ENCODE data around the gene PYGO2.
"Not testable (repeated sequence)": the region's sequence is repeated elsewhere in the genome, so short reads cannot be mapped to it uniquely, and the experiment has no call there.

Gene PYGO2

DNA sequence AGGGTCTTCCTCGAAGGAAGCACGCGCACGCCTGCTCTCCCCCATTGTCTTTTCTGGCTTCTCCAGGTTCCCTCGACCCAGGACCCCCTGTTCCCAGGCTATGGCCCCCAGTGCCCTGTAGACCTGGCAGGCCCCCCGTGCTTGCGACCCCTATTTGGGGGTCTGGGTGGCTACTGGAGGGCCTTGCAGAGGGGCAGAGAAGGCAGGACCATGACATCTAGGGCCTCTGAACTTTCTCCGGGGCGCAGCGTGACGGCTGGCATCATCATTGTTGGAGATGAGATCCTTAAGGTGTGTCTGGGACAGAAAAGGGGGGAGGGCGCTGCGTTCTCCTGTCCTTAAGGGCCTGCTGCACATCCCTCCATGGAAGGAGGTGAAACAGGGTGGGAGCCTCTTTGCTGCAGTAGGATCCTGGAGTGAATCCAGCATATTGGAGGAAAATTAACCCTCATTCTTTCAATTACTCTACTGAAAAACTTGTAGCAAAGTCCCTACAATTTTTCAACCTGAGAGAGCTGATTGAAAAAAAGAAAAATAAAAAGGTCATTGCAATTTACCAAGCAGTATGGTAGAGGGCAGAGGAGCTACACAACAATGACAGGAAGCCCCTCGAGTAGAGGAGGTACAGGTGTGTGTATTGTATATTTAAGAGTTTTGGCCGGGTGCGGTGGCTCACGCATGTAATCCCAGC, 22.3 kb upstream of the PYGO2 start:
- no peak for DNase-seq (ENCODE audit: extremely low read depth, low read depth)
- TF ChIP-seq, protein P1, sequence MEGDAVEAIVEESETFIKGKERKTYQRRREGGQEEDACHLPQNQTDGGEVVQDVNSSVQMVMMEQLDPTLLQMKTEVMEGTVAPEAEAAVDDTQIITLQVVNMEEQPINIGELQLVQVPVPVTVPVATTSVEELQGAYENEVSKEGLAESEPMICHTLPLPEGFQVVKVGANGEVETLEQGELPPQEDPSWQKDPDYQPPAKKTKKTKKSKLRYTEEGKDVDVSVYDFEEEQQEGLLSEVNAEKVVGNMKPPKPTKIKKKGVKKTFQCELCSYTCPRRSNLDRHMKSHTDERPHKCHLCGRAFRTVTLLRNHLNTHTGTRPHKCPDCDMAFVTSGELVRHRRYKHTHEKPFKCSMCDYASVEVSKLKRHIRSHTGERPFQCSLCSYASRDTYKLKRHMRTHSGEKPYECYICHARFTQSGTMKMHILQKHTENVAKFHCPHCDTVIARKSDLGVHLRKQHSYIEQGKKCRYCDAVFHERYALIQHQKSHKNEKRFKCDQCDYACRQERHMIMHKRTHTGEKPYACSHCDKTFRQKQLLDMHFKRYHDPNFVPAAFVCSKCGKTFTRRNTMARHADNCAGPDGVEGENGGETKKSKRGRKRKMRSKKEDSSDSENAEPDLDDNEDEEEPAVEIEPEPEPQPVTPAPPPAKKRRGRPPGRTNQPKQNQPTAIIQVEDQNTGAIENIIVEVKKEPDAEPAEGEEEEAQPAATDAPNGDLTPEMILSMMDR (IDR thresholded peaks at IDR 0.05; ENCODE audit: low read depth, low read length), result no peak

DNA sequence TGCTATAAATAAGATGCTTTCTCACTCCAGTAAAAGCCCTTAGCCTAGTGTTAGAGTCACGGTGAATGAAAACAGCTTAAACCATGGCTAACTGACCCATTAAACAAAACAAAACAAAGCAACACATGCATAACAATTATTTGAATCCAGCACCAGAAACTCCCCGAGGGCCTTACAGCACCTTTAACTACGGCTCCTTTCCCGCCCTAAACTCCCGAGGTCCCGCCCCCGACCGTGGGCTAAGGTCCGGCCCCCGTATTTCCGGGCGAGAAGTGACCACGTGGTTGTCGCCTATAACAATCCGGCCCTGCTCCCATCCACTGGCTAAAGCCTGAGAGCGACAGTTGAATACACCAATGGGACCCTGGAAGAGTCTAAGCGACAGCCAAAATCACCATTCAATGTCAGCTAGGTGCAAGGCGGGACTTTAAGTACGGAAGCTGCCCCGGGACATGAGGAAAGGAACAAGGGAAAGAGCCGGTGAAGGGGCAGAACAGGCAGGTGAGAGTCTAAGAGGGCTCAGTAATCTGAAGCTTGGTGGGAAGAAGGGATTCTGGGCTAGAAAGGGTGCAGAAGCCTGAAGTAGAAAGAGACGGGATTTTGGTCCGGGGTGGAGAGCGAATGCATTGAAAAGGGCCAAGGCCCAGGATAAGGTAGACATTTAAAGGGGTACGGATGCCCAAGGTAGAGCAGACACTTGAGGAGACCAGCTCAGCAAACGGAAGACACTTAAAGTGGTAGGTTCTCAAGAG, 21.5 kb upstream of the PYGO2 start, which contains the start of gene FLAD1:
Gene FLAD1, plus strand, starts transcription at position 448 of the 752 bp plus-strand sequence. CDS start 351 bp downstream, outside the sequence.
- peak; percentile 99 for DNase-seq (ENCODE audit: extremely low read depth, low read depth)
- TF ChIP-seq, protein P1 (IDR thresholded peaks at IDR 0.05; ENCODE audit: low read depth, low read length), result no peak

DNA sequence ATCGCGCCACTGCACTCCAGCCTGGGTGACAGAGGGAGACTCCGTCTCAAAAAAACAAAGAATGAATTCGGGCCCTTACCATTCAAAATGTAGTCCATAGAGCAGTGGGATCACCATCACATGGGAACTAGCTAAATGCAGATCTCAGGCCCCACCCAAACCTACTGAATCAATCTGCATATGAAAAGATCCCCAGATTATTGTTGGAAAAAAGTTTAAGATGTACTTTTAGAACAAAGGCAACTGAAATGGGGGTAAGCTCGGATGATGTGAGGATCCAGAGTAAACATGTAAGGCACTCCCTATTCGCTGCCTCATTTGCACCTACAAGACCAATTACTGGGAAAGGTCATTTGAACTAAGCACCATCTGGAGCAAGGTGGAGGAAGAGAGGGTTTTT, 20.8 kb upstream of the PYGO2 start:
- TF ChIP-seq, protein P1 (IDR thresholded peaks at IDR 0.05; ENCODE audit: low read depth, low read length), result no peak
- DNase-seq (ENCODE audit: extremely low read depth, low read depth), result no peak

DNA sequence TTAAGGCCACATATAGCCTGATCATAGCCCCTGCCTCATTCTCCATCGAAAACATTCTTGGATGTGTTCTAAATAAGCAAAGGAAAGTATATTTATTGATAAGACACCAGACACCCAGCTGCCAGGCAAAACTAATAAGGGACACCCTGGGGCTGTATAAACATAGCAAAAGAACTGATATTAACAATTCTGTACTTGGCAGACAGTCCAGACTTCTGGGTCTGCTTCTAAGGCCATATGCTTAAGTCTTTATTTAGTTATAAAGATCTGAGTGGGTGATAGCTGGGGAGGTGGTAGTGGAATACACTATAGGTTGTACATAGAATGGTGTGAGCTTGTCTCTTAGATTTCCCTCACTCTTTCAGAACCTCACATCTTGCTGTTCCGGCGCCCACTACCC, 16.8 kb upstream of the PYGO2 start:
- no peak for DNase-seq (ENCODE audit: extremely low read depth, low read depth)
- TF ChIP-seq, protein P1 (IDR thresholded peaks at IDR 0.05; ENCODE audit: low read depth, low read length), result no peak

DNA sequence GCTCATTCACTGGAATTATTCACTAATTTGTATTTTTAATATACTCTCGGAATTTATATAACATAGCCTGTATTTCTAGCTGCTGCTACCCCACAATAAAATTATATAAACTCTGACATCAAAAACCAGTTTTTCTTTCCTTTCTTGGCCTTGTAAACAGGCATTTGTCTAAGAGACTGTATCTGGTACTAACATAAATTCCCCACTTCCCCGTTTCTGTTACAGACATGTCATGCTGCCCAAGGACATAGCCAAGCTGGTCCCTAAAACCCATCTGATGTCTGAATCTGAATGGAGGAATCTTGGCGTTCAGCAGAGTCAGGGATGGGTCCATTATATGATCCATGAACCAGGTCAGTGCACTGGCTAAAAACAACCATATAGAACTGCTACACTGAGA, 16.2 kb upstream of the PYGO2 start:
- DNase-seq (ENCODE audit: extremely low read depth, low read depth), result not testable (repeated sequence)

DNA sequence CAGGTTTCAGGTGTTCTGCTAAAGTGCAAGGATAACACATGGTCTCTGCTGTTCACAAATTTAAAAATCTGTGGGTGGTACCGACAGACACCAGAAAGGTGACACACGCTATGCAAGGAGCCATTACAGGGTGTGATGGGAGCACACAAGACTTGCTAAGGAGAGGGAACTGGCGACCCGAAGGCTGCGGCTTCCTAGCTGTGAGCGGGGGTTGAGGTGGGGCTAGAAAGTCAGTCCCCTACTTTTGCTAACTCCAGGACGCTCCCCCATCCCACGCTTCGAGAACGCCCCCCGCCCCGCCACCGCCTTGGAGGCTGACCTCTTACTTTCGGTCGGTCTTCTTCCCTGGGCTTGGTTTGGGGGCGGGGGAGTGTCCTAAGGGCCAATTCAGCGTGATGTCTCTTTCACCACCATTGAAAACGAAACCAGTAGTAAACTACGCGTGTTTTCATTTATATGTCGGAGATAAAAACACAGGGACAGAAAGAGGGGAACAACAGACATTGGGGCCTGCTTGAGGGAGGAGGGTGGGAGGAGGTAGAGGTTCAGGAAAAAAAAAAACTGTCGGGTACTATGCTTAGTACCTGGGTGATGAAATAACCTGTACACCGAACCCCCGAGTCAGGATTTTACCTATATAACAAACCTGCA, 14.0 kb upstream of the PYGO2 start:
- TF ChIP-seq, protein P1 (IDR thresholded peaks at IDR 0.05; ENCODE audit: low read depth, low read length), result no peak
- DNase-seq (ENCODE audit: extremely low read depth, low read depth), result no peak

DNA sequence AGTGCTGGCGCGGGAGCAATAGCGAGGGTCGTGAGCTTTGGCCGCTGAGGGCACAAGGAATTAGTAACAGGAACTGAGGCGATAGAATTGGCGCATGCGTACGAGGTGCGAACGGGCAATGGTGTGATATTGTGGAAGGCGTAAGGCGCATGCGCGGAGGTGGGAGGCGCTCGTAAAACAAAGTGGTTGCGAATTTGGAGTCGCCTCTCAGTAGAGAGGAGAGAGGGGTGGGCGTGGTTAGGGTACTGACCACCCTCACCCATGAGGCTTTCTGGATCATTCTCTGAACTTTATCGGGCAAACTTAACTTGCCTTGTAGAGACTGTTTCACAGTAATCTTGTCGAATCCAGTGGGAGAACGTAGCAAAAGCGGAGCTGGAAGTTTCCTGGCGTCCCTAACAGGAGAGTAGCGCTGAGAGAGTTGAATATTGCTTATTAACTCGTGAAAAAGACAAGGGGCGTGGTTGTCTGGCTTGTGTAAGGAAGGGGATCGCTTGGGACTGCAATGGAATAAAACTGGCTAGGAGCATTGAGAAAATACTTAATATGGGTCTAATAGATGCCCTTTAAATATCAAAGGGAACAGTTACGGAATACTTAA, 13.3 kb upstream of the PYGO2 start:
- TF ChIP-seq, protein P1 (IDR thresholded peaks at IDR 0.05; ENCODE audit: low read depth, low read length), result no peak
- peak; percentile 90 for DNase-seq (ENCODE audit: extremely low read depth, low read depth)
